HepG2 (cell line): ENCODE results near the gene PLEKHH3. TPM values are rescaled to one million over a fixed set of nuclear protein-coding genes. Genes with fewer than 3 reads are reported as not detected.

ENCODE experiments used
- DPF2 ChIP-seq: sonication (generic); formaldehyde crosslinking; IDR thresholded peaks from 2 replicates; pipeline ENCODE4 v1.4.0; 2020; ENCODE audit warnings: mild to moderate bottlenecking, low read depth, missing genetic modification reagents, borderline replicate concordance
- ZMYM4 ChIP-seq: sonication (generic); formaldehyde crosslinking; IDR thresholded peaks from 2 replicates; pipeline ENCODE4 v1.8.1; 2023; ENCODE audit warnings: mild to moderate bottlenecking, missing genetic modification reagents
- ZNF253 ChIP-seq: sonication (generic); formaldehyde crosslinking; IDR thresholded peaks from 2 replicates; pipeline ENCODE4 v1.8.0; 2022; ENCODE audit warnings: mild to moderate bottlenecking, missing genetic modification reagents, borderline replicate concordance
- ZNF317 ChIP-seq: sonication (generic); formaldehyde crosslinking; IDR thresholded peaks from 2 replicates; pipeline ENCODE4 v1.5.0; 2020; ENCODE audit warnings: mild to moderate bottlenecking, missing genetic modification reagents
- ZNF441 ChIP-seq: sonication (generic); formaldehyde crosslinking; IDR thresholded peaks from 2 replicates; pipeline ENCODE4 v1.7.0; 2021; ENCODE audit warnings: missing genetic modification reagents, borderline replicate concordance
- polyA plus RNA-seq, 8 experiments: library from polyadenylated mRNA; depleted of rRNA in 3 of 8; stranded (reverse) in 7 of 8; unstranded in 1 of 8; fragments of >200 nt; fragmentation: Illumina TruSeq in 4 of 8; extraction: Trizol in 4 of 8; gene quantifications; 2 replicates each; pipeline versions ENCODE4 v1.2.1 to v1.2.3, GENCODE V29; 2011 to 2016; ENCODE audit warnings: low read depth in 4 of 8, missing spikeins in 1 of 8, mixed read lengths in 1 of 8; ENCODE audit not compliant: insufficient read depth in 1 of 8
- total RNA-seq, 5 experiments: library from RNA; depleted of rRNA; stranded (reverse); fragments of >200 nt; fragmentation: Illumina TruSeq; extraction: Trizol; gene quantifications; 2 replicates each; pipeline ENCODE4 v1.2.3, GENCODE V29; 2016; ENCODE audit warnings: low read depth in 1 of 5
- TF ChIP-seq, protein P1 (sequence below), 2 experiments: fragments of 450-650 bp in 1 of 2; sonication (generic) in 1 of 2; formaldehyde crosslinking in 1 of 2; IDR thresholded peaks; 2 replicates each; pipeline versions ENCODE4 v1.6.1 to v1.8.0; 2016 to 2022; ENCODE audit warnings: antibody characterized with exemption in 1 of 2, mild to moderate bottlenecking in 1 of 2, missing genetic modification reagents in 1 of 2
- TF ChIP-seq, protein P2 (sequence below): sonication (generic); formaldehyde crosslinking; IDR thresholded peaks from 2 replicates; pipeline ENCODE4 v1.9.0; 2021; ENCODE audit warnings: missing genetic modification reagents, mild to moderate bottlenecking, borderline replicate concordance
- TF ChIP-seq, protein P3 (sequence below): sonication (generic); formaldehyde crosslinking; IDR thresholded peaks from 2 replicates; pipeline ENCODE4 v1.8.1; 2023; ENCODE audit warnings: missing genetic modification reagents, inconsistent platforms, borderline replicate concordance
- TF ChIP-seq, protein P4 (sequence below): sonication (generic); formaldehyde crosslinking; IDR thresholded peaks from 2 replicates; pipeline ENCODE4 v1.4.0; 2020; ENCODE audit warnings: missing genetic modification reagents, mild to moderate bottlenecking, borderline replicate concordance
- TF ChIP-seq, protein P5 (sequence below), 2 experiments: IDR thresholded peaks; 2 replicates each; pipeline ENCODE4 v1.6.1; 2011 to 2012; ENCODE audit warnings: low read length in 2 of 2, borderline replicate concordance in 1 of 2, low read depth in 1 of 2, mild to moderate bottlenecking in 1 of 2, moderate library complexity in 1 of 2

PLEKHH3 gene
- total and polyA plus RNA-seq, 2 of the 13 experiments (the other 11 are each of a cell fraction or from before 2014, with no cell fraction given): 6.0 to 19.9 TPM

DNA sequence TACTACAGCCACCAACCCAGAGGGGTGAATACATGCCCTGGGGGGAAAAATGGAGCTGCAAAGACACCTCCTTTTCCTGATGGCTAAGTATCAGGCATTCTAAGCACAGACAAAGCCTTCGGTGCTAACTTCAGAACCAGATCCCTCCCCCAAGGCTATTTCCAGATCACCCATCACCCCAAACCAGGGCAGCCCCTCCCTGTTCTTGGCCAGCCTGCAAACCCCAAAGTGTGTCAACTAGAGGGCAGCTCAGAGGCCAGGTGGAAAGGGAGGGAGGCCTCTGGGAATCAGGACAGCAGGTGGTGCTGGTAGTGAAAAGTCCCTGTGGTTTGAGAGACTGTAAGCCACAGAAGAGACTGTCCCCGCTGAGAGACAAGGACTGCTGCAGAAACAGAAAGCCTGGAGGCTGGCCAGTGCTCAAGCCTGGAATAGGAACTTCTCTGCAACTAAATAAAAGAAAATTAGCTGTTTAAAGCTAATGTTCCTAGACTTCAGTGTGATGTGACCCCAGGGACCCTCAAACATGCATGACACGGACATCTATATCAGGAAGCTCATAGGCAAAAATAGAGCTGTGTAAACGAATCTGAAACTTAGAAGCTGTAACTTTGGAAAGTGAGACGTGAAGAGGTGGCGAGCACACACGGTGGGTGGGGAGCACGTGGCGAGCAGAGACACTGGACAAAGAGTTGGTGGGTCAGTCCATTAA is 58.2 kb downstream of the PLEKHH3 start (continued):
- TF ChIP-seq, protein P1, sequence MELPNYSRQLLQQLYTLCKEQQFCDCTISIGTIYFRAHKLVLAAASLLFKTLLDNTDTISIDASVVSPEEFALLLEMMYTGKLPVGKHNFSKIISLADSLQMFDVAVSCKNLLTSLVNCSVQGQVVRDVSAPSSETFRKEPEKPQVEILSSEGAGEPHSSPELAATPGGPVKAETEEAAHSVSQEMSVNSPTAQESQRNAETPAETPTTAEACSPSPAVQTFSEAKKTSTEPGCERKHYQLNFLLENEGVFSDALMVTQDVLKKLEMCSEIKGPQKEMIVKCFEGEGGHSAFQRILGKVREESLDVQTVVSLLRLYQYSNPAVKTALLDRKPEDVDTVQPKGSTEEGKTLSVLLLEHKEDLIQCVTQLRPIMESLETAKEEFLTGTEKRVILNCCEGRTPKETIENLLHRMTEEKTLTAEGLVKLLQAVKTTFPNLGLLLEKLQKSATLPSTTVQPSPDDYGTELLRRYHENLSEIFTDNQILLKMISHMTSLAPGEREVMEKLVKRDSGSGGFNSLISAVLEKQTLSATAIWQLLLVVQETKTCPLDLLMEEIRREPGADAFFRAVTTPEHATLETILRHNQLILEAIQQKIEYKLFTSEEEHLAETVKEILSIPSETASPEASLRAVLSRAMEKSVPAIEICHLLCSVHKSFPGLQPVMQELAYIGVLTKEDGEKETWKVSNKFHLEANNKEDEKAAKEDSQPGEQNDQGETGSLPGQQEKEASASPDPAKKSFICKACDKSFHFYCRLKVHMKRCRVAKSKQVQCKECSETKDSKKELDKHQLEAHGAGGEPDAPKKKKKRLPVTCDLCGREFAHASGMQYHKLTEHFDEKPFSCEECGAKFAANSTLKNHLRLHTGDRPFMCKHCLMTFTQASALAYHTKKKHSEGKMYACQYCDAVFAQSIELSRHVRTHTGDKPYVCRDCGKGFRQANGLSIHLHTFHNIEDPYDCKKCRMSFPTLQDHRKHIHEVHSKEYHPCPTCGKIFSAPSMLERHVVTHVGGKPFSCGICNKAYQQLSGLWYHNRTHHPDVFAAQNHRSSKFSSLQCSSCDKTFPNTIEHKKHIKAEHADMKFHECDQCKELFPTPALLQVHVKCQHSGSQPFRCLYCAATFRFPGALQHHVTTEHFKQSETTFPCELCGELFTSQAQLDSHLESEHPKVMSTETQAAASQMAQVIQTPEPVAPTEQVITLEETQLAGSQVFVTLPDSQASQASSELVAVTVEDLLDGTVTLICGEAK (IDR thresholded peaks at IDR 0.05): no peak
- TF ChIP-seq, protein P1 (CRISPR knock-in tag; IDR thresholded peaks at IDR 0.05): no peak
- TF ChIP-seq ZMYM4 (no peak; the same call in 1 of the 2 replicates), ZNF253 (CRISPR knock-in tag) (no peak), DPF2 (CRISPR knock-in tag) (no peak), ZNF441 (CRISPR knock-in tag) (no peak), ZNF317 (CRISPR knock-in tag) (no peak)
- TF ChIP-seq, protein P2, sequence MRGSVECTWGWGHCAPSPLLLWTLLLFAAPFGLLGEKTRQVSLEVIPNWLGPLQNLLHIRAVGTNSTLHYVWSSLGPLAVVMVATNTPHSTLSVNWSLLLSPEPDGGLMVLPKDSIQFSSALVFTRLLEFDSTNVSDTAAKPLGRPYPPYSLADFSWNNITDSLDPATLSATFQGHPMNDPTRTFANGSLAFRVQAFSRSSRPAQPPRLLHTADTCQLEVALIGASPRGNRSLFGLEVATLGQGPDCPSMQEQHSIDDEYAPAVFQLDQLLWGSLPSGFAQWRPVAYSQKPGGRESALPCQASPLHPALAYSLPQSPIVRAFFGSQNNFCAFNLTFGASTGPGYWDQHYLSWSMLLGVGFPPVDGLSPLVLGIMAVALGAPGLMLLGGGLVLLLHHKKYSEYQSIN (CRISPR knock-in tag): no peak
- TF ChIP-seq, protein P3, sequence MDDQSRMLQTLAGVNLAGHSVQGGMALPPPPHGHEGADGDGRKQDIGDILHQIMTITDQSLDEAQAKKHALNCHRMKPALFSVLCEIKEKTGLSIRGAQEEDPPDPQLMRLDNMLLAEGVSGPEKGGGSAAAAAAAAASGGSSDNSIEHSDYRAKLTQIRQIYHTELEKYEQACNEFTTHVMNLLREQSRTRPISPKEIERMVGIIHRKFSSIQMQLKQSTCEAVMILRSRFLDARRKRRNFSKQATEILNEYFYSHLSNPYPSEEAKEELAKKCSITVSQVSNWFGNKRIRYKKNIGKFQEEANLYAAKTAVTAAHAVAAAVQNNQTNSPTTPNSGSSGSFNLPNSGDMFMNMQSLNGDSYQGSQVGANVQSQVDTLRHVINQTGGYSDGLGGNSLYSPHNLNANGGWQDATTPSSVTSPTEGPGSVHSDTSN (CRISPR knock-in tag): no peak
- TF ChIP-seq, protein P4, sequence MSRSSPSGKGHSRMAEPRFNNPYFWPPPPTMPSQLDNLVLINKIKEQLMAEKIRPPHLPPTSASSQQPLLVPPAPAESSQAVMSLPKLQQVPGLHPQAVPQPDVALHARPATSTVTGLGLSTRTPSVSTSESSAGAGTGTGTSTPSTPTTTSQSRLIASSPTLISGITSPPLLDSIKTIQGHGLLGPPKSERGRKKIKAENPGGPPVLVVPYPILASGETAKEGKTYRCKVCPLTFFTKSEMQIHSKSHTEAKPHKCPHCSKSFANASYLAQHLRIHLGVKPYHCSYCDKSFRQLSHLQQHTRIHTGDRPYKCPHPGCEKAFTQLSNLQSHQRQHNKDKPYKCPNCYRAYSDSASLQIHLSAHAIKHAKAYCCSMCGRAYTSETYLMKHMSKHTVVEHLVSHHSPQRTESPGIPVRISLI (CRISPR knock-in tag): peak; percentile 44; the same call in 1 of the 2 replicates
- TF ChIP-seq, protein P5, sequence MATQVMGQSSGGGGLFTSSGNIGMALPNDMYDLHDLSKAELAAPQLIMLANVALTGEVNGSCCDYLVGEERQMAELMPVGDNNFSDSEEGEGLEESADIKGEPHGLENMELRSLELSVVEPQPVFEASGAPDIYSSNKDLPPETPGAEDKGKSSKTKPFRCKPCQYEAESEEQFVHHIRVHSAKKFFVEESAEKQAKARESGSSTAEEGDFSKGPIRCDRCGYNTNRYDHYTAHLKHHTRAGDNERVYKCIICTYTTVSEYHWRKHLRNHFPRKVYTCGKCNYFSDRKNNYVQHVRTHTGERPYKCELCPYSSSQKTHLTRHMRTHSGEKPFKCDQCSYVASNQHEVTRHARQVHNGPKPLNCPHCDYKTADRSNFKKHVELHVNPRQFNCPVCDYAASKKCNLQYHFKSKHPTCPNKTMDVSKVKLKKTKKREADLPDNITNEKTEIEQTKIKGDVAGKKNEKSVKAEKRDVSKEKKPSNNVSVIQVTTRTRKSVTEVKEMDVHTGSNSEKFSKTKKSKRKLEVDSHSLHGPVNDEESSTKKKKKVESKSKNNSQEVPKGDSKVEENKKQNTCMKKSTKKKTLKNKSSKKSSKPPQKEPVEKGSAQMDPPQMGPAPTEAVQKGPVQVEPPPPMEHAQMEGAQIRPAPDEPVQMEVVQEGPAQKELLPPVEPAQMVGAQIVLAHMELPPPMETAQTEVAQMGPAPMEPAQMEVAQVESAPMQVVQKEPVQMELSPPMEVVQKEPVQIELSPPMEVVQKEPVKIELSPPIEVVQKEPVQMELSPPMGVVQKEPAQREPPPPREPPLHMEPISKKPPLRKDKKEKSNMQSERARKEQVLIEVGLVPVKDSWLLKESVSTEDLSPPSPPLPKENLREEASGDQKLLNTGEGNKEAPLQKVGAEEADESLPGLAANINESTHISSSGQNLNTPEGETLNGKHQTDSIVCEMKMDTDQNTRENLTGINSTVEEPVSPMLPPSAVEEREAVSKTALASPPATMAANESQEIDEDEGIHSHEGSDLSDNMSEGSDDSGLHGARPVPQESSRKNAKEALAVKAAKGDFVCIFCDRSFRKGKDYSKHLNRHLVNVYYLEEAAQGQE (IDR thresholded peaks at IDR 0.05; ENCODE audit: borderline replicate concordance in 1 of 2, low read depth in 1 of 2, low read length in 2 of 2): no peak
